GM21390 (cell line): Measurements from ENCODE around the gene UBE3B.
"Not testable (repeated sequence)": the region's sequence is repeated elsewhere in the genome, so short reads cannot be mapped to it uniquely, and the experiment has no call there.

Experiments used
- ATAC-seq: cut with Tn5 transposase; IDR thresholded peaks from one replicate; pipeline ENCODE4 v1.9.1; 2021; ENCODE audit not compliant: unreplicated experiment

The UBE3B gene, protein sequence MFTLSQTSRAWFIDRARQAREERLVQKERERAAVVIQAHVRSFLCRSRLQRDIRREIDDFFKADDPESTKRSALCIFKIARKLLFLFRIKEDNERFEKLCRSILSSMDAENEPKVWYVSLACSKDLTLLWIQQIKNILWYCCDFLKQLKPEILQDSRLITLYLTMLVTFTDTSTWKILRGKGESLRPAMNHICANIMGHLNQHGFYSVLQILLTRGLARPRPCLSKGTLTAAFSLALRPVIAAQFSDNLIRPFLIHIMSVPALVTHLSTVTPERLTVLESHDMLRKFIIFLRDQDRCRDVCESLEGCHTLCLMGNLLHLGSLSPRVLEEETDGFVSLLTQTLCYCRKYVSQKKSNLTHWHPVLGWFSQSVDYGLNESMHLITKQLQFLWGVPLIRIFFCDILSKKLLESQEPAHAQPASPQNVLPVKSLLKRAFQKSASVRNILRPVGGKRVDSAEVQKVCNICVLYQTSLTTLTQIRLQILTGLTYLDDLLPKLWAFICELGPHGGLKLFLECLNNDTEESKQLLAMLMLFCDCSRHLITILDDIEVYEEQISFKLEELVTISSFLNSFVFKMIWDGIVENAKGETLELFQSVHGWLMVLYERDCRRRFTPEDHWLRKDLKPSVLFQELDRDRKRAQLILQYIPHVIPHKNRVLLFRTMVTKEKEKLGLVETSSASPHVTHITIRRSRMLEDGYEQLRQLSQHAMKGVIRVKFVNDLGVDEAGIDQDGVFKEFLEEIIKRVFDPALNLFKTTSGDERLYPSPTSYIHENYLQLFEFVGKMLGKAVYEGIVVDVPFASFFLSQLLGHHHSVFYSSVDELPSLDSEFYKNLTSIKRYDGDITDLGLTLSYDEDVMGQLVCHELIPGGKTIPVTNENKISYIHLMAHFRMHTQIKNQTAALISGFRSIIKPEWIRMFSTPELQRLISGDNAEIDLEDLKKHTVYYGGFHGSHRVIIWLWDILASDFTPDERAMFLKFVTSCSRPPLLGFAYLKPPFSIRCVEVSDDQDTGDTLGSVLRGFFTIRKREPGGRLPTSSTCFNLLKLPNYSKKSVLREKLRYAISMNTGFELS

DNA sequence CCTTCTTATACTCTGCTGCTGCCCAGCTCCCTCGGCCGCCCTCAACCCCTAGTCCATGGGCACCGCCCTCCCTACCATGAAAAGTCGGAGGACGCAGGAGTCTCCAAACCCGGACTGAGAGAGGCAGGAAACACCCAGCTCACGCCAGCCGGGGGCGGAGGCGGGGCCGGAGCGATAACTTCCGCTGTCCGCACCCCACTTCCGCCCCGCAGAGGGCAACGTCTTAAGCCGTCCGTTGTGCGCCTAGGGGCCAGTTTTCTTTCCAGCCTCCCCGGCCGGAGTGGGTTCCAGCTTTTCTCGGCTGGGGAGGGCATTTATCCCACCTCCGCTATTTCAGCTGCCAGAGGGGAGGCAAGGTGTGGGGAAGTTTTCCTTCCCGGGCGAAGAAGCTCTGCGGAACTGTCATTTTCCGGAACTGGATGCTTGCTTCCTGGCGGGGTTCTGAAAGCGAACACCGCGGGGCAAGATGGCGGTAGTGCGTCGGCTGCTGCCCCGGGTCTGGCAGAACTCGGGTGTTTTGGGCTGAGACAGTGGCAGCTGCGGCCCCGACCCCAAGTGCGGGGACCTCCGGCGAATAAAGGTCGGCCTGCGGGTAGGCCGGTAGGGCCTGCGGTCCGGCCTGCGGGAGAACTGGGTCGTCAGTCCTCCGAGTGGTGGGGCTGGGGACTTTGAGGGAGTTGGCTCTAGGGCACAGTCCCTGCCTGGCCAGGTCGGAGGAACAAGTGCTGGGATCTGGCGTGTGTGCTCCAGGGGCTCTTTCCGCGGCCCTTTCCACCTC lies at the start of gene UBE3B, which contains the start of gene KCTD10:
TSS of gene UBE3B (plus strand) at position 450 of the 778 bp plus-strand sequence. CDS start 5,918 bp downstream, outside the sequence.
TSS of gene KCTD10 (minus strand) at position 116 of the 778 bp plus-strand sequence. CDS start at position 78, 38 bp downstream.
- peak; percentile 92 for ATAC-seq

DNA sequence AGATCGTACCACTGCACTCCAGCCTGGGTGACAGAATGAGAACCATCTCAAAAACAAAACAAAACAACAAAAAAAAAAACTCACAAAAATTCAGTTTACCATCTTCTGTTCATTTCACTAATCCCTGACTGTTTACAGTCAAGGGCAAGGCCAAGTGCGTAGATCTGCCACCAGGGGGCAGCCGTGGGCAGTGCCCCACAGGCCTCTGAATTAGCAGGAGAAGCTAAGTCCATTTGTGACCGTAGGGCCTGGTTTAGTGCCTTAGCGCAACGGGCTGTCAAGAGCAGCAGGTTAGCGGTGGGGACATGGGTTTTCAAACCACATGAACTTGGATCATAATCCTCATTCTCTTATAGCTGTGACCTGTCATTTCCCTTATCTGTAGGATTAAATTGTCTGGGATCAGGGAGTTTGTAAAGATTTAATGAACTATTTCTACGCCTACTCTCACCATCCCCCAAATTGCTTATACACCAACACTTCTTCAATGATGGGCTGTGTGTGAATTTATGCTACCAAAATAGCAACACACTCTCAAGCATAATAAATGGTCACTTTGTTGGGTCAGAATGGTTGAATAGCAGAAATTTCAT lies 49.3 kb upstream of the UBE3B start:
- ATAC-seq: peak; percentile 76

- ATAC-seq: not testable (repeated sequence)
Measured at GRCh38 chr12:109428804-109429203, 48.6 kb upstream of the UBE3B start.

DNA sequence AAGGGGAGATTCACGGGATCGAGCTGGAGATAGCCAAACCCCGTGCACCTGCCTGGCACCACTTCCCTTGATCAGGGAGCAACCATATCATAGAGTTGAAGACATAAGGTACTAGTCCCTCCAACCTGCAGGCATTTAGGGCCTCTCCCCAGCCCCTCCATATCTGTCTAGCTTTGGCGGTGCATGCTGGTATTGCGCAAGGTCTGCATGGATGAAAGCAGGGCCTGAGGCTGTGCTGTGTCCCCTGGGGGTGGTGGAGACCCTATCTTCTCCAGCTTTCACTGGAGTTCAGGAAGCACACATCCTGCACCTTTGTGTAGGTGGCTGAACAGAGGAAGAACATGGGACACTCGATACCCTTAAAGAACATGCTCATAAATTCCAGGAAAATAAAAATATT lies 47.2 kb upstream of the UBE3B start:
- no peak for ATAC-seq

DNA sequence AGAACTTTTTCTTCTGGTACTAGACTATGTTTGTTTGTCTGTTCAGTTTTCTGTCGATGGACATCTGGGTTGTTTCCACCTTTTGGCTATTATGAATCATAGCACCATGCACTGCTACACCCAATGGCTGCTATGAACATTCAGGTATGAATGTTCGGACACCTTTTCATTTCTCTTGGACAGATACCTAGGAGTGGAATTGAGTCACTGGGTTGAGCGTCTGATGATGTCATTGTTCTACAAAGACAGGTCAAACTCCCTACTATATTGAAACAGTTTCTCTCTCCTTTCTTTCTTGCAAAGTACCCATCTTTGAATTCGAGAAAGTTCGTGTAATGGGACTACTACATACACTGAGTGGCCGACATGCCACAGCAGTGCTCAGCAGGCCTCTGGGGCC lies 45.0 kb upstream of the UBE3B start:
- no peak for ATAC-seq

- peak; percentile 53 for ATAC-seq
Measured at GRCh38 chr12:109432842-109433304, 44.6 kb upstream of the UBE3B start.

- no peak for ATAC-seq
Measured at GRCh38 chr12:109433618-109434017, 43.8 kb upstream of the UBE3B start.

DNA sequence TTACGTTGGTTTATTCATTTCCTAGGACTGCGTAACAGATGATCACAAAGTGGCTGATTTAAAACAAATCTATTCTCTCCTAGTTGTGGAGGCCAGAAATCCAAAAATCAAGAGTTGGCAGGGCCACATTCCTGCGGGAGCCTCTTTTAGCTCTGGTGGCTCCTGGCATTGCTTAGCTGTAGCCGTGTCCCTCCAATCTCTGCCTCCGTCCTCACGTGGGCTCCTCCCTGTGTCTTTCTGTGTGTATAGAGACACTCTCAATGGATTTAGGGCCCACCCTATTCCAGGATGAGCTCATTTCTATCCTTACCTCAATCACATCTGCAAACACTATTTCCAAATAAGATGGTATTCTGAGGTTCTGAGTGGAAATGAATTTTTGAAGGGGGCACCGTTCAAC lies 42.9 kb upstream of the UBE3B start:
- no peak for ATAC-seq

DNA sequence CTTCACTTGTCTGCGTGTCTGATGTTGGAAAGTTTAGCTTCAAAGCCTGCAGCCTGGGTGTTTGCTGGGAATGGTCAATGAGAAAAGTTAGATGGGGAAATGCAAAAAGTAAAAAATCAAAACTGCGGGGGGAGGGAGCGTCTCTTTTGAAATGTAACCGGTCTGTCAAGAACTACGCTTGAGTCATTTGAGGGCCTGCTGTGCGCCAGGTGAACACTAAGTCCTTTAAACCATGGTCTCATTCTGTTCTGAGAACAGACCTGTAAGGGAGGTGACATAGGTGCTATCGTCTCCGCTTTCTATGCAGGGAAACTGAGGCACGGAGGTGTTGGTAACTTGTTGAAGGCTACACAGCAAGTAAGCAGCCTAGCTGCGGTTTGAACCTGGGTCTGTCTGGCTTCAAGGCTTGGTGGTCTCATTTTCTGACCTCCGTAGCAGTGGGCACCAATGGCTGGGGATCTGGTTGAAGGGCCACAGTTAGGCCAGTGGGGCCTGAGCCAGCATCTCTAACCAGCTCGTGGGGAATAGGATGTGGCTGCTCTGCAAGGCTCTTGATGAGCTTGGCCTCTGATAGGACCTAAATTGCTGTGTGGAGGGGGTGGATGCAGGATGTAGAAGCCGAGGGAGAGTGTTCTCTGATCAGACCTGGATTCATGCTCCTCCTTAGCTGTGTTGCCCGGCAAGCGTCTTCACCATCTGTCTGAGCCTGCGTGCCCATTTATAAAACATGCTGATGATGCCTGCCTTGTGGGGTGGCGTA lies 41.8 kb upstream of the UBE3B start:
- no peak for ATAC-seq

DNA sequence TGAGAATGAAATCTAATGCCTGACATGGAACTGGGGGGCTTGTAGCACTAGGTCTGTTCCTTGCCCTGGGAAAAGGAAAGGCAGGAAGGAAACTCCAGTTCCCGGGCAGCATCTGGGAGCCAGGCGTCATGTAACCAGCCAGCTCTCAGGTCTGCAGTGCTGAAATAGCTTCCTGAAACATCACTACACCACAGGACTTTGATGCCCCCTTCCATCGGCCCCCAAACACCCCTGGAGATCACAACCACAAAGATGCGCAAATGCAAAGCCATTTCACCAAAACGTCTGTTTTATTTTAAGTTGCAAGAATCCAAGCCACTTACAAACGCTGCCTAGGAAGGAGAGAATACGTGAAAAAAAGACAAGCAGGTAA lies 41.3 kb upstream of the UBE3B start:
- ATAC-seq: no peak

GRCh38 chr12:109439181-109439580 lies 38.3 kb upstream of the UBE3B start:
- no peak for ATAC-seq

DNA sequence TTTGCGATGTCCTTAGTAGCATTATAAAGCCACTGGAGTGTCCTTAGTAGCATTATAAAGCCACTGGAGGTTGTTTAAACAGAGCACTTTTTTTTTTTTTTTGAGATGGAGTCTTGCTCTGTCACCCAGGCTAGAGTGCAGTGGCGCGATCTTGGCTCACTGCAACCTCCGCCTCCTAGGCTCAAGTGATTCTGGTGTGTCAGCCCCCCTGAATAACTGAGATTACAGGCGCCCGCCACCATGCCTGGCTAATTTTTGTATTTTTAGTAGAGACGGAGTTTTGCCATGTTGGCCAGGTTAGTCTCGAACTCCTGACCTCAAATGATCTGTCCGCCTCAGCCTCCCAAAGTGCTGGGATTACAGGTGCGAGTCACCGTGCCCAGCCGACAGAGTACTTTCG lies 37.5 kb upstream of the UBE3B start:
- not testable (repeated sequence) for ATAC-seq

DNA sequence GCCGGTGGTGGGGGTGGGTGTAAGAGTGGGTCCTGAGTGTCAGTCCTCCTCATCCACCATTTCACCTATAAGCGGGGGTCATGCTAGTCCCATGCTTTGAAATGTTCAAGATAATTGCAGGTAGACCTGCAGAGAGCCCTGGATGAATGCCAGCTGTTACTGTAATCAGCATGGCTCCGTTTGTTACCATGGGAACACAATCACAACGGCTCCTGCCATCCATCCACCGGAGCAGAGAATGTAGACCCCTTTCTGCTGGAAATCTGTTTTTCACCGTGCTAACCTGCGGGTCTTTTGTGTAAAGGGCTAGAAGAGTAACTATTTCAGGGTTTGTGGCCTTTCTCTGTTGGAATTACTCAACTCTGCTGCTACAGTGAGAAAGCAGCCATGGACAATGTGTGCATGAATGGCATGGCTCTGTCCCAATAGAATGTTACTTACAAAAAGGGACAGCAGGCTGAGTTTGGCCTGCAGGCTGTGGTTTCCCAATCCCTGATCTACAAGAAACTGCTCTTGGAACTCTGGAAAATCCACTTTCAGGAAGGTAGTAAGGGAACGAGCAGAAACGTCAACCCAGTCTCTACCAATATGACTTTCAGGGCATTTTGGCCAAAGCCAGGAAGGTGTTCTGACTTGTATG lies 36.5 kb upstream of the UBE3B start:
- no peak for ATAC-seq

DNA sequence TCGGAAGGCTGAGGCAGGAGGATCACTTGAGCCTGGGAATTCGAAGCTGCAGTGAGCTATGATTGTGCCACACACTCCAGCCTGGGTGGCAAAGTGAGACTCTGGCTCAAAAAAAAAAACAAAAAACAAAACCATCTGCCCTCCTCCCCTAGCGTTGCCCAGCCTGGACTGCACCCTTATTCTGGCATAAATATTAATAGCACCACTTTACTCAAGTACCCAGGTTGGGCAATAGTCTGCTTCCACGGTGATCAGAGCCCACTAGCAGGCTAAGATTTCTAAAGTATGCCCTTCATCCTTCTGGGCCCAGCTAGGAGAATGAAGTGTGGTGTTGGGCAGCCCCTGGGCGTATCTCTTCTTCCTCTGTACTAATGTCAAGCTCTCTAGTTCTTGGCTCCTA lies 33.6 kb upstream of the UBE3B start:
- ATAC-seq: no peak

DNA sequence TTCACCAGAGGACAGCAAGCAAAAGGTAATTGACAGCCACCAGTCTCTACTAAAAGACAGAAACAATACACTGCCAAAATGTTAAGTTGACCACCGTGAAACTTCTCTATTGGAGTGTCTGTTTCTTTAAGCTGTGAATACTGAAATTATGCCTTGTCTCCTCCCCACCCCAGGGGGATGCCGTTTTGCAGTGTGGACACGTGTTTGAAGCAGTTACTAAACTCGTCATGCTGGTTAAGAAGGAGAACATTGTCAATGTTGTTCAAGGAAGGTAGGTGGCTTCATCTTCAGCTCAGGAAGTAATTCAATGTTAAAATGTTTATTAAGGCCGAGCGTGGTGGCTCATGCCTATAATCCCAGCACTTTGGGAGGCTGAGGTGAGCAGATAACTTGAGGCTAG lies 33.2 kb upstream of the UBE3B start:
- no peak for ATAC-seq

- ATAC-seq: no peak
Measured at GRCh38 chr12:109445191-109445609, 32.2 kb upstream of the UBE3B start.

DNA sequence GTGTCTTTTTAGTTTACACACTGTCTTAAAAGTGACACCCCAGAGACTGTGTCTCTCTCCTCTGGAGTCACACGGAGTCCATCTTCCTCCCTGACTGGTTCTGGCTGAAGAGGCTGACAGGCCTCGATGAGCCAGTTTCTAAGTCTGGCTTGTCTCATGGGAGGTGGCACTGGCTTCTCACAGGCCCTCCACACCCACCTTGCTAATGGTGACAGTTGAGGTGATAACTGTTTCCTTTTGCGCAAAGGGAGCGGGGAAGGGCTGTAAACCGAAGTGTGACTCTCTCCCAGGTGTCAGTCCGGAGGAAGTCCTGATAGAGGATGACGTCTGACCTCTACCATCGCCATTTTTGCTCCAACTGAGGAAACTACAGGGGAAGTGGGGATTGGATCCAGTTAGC lies 30.6 kb upstream of the UBE3B start:
- no peak for ATAC-seq

- ATAC-seq: no peak
Measured at GRCh38 chr12:109447482-109447881, 30.0 kb upstream of the UBE3B start.

GRCh38 chr12:109448272-109448671 lies 29.2 kb upstream of the UBE3B start:
- no peak for ATAC-seq
